PC-3 (cell line): ENCODE results near the gene THOC2. TPM values are rescaled to one million over a fixed set of nuclear protein-coding genes. Genes with fewer than 3 reads are reported as not detected.
A peak's percentile ranks its signal among the peaks of the same experiment; 100 is the strongest.

ENCODE experiments used
- ATAC-seq: fragments of 200-7000 bp; cut with Tn5 transposase; 2 replicates; pipeline ENCODE4 v1.9.1; 2020; ENCODE audit warnings: mild to moderate bottlenecking, moderate library complexity
- BruUV-seq: library from RNA; stranded (reverse); fragments of 400-500 nt; replicated peaks from 2 replicates; lab custom pipeline; 2021; lab: Mats Ljungman, UMichigan
- CTCF ChIA-PET: fragments of 300-600 bp; sonication (Branson Sonifier 250); formaldehyde crosslinking; loops from one replicate; lab custom pipeline; 2022; ENCODE audit warnings: antibody characterized with exemption; lab: Charles Lee
- POLR2A ChIA-PET: fragments of 300-600 bp; sonication (Branson Sonifier 250); formaldehyde crosslinking; loops from one replicate; lab custom pipeline; 2022; ENCODE audit warnings: antibody characterized with exemption; ENCODE audit not compliant: unreplicated experiment; lab: Charles Lee
- DNase-seq: peaks from one replicate; pipeline ENCODE4 v3.0.0-alpha.2; 2015
- H2AFZ ChIP-seq: fragments of 300-600 bp; sonication (generic); 2 replicates; pipeline ENCODE4 v1.6.0; 2016; ENCODE audit warnings: antibody characterized with exemption, low read length
- H3F3A ChIP-seq: fragments of 300-600 bp; sonication (generic); one replicate; pipeline ENCODE4 v1.6.0; 2017; ENCODE audit warnings: antibody characterized with exemption, low read length, control low read depth, mild to moderate bottlenecking; ENCODE audit not compliant: unreplicated experiment
- H3K27ac ChIP-seq: fragments of 300-600 bp; sonication (generic); 2 replicates; pipeline ENCODE4 v1.5.1; 2016; ENCODE audit warnings: mild to moderate bottlenecking, low read length
- H3K27me3 ChIP-seq: fragments of 300-600 bp; sonication (generic); 2 replicates; pipeline ENCODE4 v1.6.1; 2016; ENCODE audit warnings: low read length, mixed read lengths
- H3K36me3 ChIP-seq: fragments of 300-600 bp; sonication (generic); 2 replicates; pipeline ENCODE4 v1.6.1; 2016; ENCODE audit warnings: low read depth, mixed run types, low read length, mixed read lengths
- H3K4me1 ChIP-seq: fragments of 300-600 bp; sonication (generic); 2 replicates; pipeline ENCODE4 v1.5.1; 2016; ENCODE audit warnings: low read length; ENCODE audit not compliant: insufficient read depth
- H3K4me2 ChIP-seq: fragments of 300-600 bp; sonication (generic); 2 replicates; pipeline ENCODE4 v1.6.0; 2016; ENCODE audit warnings: low read length
- H3K4me3 ChIP-seq: fragments of 300-600 bp; sonication (generic); 2 replicates; pipeline ENCODE4 v1.5.1; 2016; ENCODE audit warnings: mild to moderate bottlenecking, low read length, mixed read lengths
- H3K79me2 ChIP-seq: fragments of 300-600 bp; sonication (generic); 2 replicates; pipeline ENCODE4 v1.6.1; 2017; ENCODE audit warnings: low read length, mixed read lengths
- H3K9ac ChIP-seq: fragments of 300-600 bp; sonication (generic); 2 replicates; pipeline ENCODE4 v1.6.0; 2016; ENCODE audit warnings: mild to moderate bottlenecking, low read length
- H3K9me2 ChIP-seq: fragments of 300-600 bp; sonication (generic); replicated peaks from 2 replicates; pipeline ENCODE4 v1.6.1; 2016; ENCODE audit warnings: mixed run types, low read length, mixed read lengths
- H3K9me3 ChIP-seq: fragments of 300-600 bp; sonication (generic); 2 replicates; pipeline ENCODE4 v1.6.1; 2016; ENCODE audit warnings: low read length, mixed read lengths
- H4K20me1 ChIP-seq: fragments of 300-600 bp; sonication (generic); 2 replicates; pipeline ENCODE4 v1.6.1; 2016; ENCODE audit warnings: low read length, mixed read lengths
- CTCF ChIP-seq: fragments of 300-600 bp; sonication (generic); conservative IDR thresholded peaks from 2 replicates; pipeline ENCODE4 v1.5.1; 2017; ENCODE audit warnings: antibody characterized with exemption, low read depth, mild to moderate bottlenecking, low read length
- EZH2 ChIP-seq: fragments of 300-600 bp; sonication (generic); IDR thresholded peaks from one replicate; pipeline ENCODE4 v1.6.1; 2017; ENCODE audit warnings: antibody characterized with exemption, mild to moderate bottlenecking, low read length; ENCODE audit not compliant: unreplicated experiment
- EZH2phosphoT487 ChIP-seq: fragments of 300-600 bp; sonication (generic); IDR thresholded peaks from 2 replicates; pipeline ENCODE4 v1.6.1; 2018; ENCODE audit warnings: mild to moderate bottlenecking, antibody characterized with exemption, low read length, borderline replicate concordance
- intact Hi-C: fragments of 100-400 bp; cut with micrococcal nuclease; formaldehyde crosslinking; loops from 2 replicates; pipeline ENCODE4 v1.9.0; 2023
- total RNA-seq: library from RNA; depleted of rRNA; stranded (reverse); fragments of >200 nt; gene quantifications from 2 replicates; pipeline ENCODE4 v1.2.3, GENCODE V29; 2014

THOC2 gene
- total RNA-seq, 1 experiment from 2014 or later: 69.1 TPM

GRCh38 chrX:123704781-123705180 lies 28.1 kb downstream of the THOC2 start:
- ChIA-PET CTCF (no interaction called here), POLR2A (no interaction called here)
- Histone ChIP-seq H3K4me3 (no peak overlapping the region), H3K4me2 (no peak overlapping the region), H3K36me3 (peaks cover 3% of the 10 kb centered on the region; the same call in 1 of the 2 replicates), H4K20me1 (no peaks in the 10 kb centered on the region), H3K4me1 (no peaks in the 10 kb centered on the region), H3K27me3 (no peaks in the 10 kb centered on the region), H2AFZ (no peak overlapping the region), H3K9me3 (no peaks in the 10 kb centered on the region), H3K9me2 (no peaks in the 10 kb centered on the region), H3K9ac (no peak overlapping the region), H3K79me2 (peaks cover 39% of the 10 kb centered on the region), H3F3A (no peaks in the 10 kb centered on the region), H3K27ac (no peak overlapping the region)
- DNase-seq: no peak
- TF ChIP-seq CTCF (no peak), EZH2 (no peak), EZH2phosphoT487 (no peak)
- intact Hi-C loops: no loop called here
- no peak for ATAC-seq
- BruUV-seq: no TSS peak

- TF ChIP-seq CTCF (no peak), EZH2phosphoT487 (no peak), EZH2 (no peak)
These were observed 33.8 kb downstream of the THOC2 start for GRCh38 chrX:123698979-123699520.

GRCh38 chrX:123696334-123696733 lies 36.5 kb downstream of the THOC2 start:
- ATAC-seq (peak; percentile 52), DNase-seq (peak; percentile 60)
- no peaks in the 10 kb centered on the region for H3K9me2 ChIP-seq
- ChIA-PET POLR2A (no interaction called here), CTCF (no interaction called here)
- H3K9me3 ChIP-seq: no peaks in the 10 kb centered on the region
- H2AFZ ChIP-seq: no peak overlapping the region
- peaks cover 25% of the 10 kb centered on the region for H3K4me1 ChIP-seq
- H3K4me3 ChIP-seq: no peak overlapping the region
- 0 out of 2 replicates have a peak, but pooled peaks cover 11% of the 10 kb centered on the region for H4K20me1 ChIP-seq
- peak overlapping the region; percentile 62 for H3K27ac ChIP-seq
- H3K9ac ChIP-seq: no peak overlapping the region
- peaks cover 5% of the 10 kb centered on the region; the same call in 1 of the 2 replicates for H3K79me2 ChIP-seq
- H3K27me3 ChIP-seq: no peaks in the 10 kb centered on the region
- no TSS peak for BruUV-seq
- peaks cover 9% of the 10 kb centered on the region; the same call in 1 of the 2 replicates for H3K36me3 ChIP-seq
- H3F3A ChIP-seq: no peaks in the 10 kb centered on the region
- TF ChIP-seq CTCF (no peak), EZH2phosphoT487 (no peak), EZH2 (no peak)
- intact Hi-C loops: loop anchor here (5.0 kb wide), 1 partner anchor 36 kb away; the partner anchor contains the start of gene THOC2
- peak overlapping the region; percentile 52 for H3K4me2 ChIP-seq

More at GRCh38 chrX:123698979-123699520, 33.8 kb downstream of the THOC2 start:
- Histone ChIP-seq H3K4me1 (peaks cover 25% of the 10 kb centered on the region), H3K9me3 (no peaks in the 10 kb centered on the region), H3K9me2 (no peaks in the 10 kb centered on the region), H3K27me3 (no peaks in the 10 kb centered on the region), H3K79me2 (peaks cover 5% of the 10 kb centered on the region; the same call in 1 of the 2 replicates), H3K4me3 (no peak overlapping the region), H3F3A (no peaks in the 10 kb centered on the region), H2AFZ (no peak overlapping the region), H4K20me1 (0 out of 2 replicates have a peak, but pooled peaks cover 11% of the 10 kb centered on the region), H3K9ac (no peak overlapping the region), H3K27ac (no peak overlapping the region), H3K4me2 (no peak overlapping the region), H3K36me3 (peaks cover 3% of the 10 kb centered on the region; the same call in 1 of the 2 replicates)
- ATAC-seq (0 out of 2 replicates have a peak, but pooled peaks have one; percentile 16), DNase-seq (no peak)
- no TSS peak for BruUV-seq
- CTCF ChIA-PET: no interaction called here
- POLR2A ChIA-PET: no interaction called here
- intact Hi-C loops: loop anchor here (5.0 kb wide), 1 partner anchor 33 kb away; the partner anchor contains the start of gene THOC2
